ENCODE results near the gene IGIP.
"Not testable (repeated sequence)": the region's sequence is repeated elsewhere in the genome, so short reads cannot be mapped to it uniquely, and the experiment has no call there.

- not testable (repeated sequence) for TF ChIP-seq POLR2AphosphoS5 (IDR thresholded peaks at IDR 0.05; ENCODE audit: insufficient read depth, low read depth, low read length); CTCF (IDR thresholded peaks at IDR 0.05; ENCODE audit: extremely low read depth in 1 of 2, insufficient read depth in 1 of 2, low read depth in 1 of 2, low read length in 2 of 2); POLR2A (IDR thresholded peaks at IDR 0.05; ENCODE audit: low read depth, low read length)
Observed at GRCh38 chr5:140154710-140155381, 29.1 kb downstream of the IGIP start.

All from endothelial cell of umbilical vein (primary cell).